ENCODE measurements around the gene COCH. TPM values are rescaled to one million over a fixed set of nuclear protein-coding genes. Genes with fewer than 3 reads are reported as not detected.

The COCH gene
- total RNA-seq, 1 experiment from 2014 or later, result 9.4 TPM

DNA sequence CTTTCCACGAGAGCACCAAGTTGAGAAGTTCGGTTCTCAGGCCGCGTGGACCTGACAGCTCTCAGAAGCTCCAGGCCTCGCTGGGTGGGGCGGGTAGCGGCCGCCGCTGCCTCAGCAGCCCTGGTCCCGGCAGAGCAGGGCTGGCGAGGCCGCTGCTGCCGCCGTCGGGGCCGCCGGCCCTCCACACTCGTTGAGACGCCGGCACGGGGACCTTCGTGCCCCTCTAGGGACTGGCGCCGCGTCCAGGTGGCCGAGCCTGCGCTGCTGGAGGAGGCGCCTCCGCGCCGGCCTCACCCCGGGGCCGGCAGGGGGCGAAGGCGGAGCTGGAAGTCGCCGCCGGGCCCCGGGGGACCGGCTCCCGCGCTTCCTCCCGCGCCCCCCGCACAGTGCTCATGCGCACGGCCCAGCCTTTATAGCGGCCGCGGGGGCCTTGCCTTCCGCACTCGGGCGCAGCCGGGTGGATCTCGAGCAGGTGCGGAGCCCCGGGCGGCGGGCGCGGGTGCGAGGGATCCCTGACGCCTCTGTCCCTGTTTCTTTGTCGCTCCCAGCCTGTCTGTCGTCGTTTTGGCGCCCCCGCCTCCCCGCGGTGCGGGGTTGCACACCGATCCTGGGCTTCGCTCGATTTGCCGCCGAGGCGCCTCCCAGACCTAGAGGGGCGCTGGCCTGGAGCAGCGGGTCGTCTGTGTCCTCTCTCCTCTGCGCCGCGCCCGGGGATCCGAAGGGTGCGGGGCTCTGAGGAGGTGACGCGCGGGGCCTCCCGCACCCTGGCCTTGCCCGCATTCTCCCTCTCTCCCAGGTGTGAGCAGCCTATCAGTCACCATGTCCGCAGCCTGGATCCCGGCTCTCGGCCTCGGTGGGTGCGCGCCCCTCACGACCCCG, at the start of gene COCH (continued):
- TF ChIP-seq SMAD3 (CRISPR knock-in tag; IDR thresholded peaks at IDR 0.05; ENCODE audit: borderline replicate concordance) (0 out of 2 replicates have a peak, but pooled peaks have one; percentile 29), ZBTB21 (CRISPR knock-in tag; IDR thresholded peaks at IDR 0.05; ENCODE audit: borderline replicate concordance) (peak; percentile 73; the same call in 1 of the 2 replicates), CREM (CRISPR knock-in tag; IDR thresholded peaks at IDR 0.05) (0 out of 2 replicates have a peak, but pooled peaks have one; percentile 16), RELA (CRISPR knock-in tag; IDR thresholded peaks at IDR 0.05; ENCODE audit: borderline replicate concordance) (0 out of 2 replicates have a peak, but pooled peaks have one; percentile 34), RORB (CRISPR knock-in tag; IDR thresholded peaks at IDR 0.05) (no peak), TP53 (CRISPR knock-in tag; IDR thresholded peaks at IDR 0.05) (0 out of 2 replicates have a peak, but pooled peaks have one; percentile 30), NFATC4 (CRISPR knock-in tag; IDR thresholded peaks at IDR 0.05) (no peak), ZNF423 (CRISPR knock-in tag; IDR thresholded peaks at IDR 0.05) (peak; percentile 55), NR3C1 (CRISPR knock-in tag; conservative IDR thresholded peaks at IDR 0.05; ENCODE audit: low read depth) (no peak), FOXP4 (CRISPR knock-in tag; IDR thresholded peaks at IDR 0.05) (no peak), FOXK1 (CRISPR knock-in tag; IDR thresholded peaks at IDR 0.05) (no peak)

- DNase-seq (ENCODE audit: low spot score), result no peak
- TF ChIP-seq FOXK1 (CRISPR knock-in tag; IDR thresholded peaks at IDR 0.05) (no peak), CREB1 (CRISPR knock-in tag; IDR thresholded peaks at IDR 0.05) (no peak), SP1 (CRISPR knock-in tag; conservative IDR thresholded peaks at IDR 0.05) (no peak), RELA (CRISPR knock-in tag; IDR thresholded peaks at IDR 0.05; ENCODE audit: borderline replicate concordance) (no peak), ATF6 (CRISPR knock-in tag; IDR thresholded peaks at IDR 0.05) (no peak)
- ATAC-seq, result no peak
- Mint-ChIP-seq H3K27ac (no peak overlapping the region), H3K27me3 (ENCODE audit: low read depth) (no peaks in the 10 kb centered on the region; the same call in 1 of the 2 replicates), H3K9me3 (peaks cover 33% of the 10 kb centered on the region), H3K36me3 (peaks cover 16% of the 10 kb centered on the region), H3K4me1 (no peaks in the 10 kb centered on the region), H3K4me3 (no peak overlapping the region)
- ChIA-PET CTCF (no interaction called here), POLR2A (interaction anchor here (0.5 kb wide), 1 partner anchor 206 kb away, joined by 3 read pairs; no protein-coding TSS in a partner anchor)
Measured at GRCh38 chr14:30826070-30826469, 48.3 kb upstream of the COCH start.

DNA sequence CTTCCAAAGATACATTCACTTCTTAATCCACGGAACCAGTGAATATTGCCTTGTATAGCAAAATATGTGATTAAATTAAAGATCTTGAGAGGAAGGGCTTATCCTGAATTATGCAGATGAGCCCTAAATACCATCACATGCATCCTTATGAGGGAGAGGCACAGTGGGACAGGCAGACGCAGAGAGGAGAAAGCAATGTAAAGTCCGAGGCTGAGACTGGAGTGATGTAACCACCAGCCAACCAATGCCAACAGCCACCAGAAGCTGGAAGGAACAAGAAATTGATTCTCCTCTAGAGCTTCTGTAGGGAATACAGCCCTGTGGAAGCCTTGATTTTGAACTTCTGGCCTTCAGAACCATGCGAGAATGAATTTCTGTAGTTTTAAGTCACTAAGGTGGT, 44.5 kb upstream of the COCH start:
- DNase-seq (ENCODE audit: low spot score) (no peak), ATAC-seq (no peak)
- Mint-ChIP-seq H3K36me3 (peaks cover 31% of the 10 kb centered on the region), H3K4me1 (no peaks in the 10 kb centered on the region), H3K27ac (no peak overlapping the region), H3K4me3 (no peak overlapping the region), H3K9me3 (peaks cover 48% of the 10 kb centered on the region), H3K27me3 (ENCODE audit: low read depth) (peaks cover 7% of the 10 kb centered on the region)
- TF ChIP-seq ZNF138 (CRISPR knock-in tag; conservative IDR thresholded peaks at IDR 0.05), result no peak
- POLR2A ChIA-PET, result no interaction called here
- CTCF ChIA-PET, result no interaction called here

DNA sequence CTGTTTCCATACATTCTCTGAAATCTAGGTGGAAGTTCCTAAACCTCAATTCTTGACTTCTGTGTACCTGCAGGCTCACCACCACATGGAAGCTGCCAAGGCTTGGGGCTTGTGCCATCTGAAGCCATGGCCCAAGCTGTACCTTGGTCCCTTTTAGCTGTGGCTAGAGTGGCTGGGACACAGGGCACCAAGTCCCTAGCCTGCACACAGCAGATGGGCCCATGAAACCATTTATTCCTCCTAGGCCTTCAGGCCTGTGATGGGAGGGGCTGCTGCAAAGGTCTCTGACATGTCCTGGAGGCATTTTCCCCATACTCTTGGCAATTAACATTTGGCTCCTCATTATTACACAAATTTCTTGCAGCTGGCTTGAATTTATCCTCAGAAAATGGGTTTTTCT, 40.0 kb upstream of the COCH start:
- H3K27me3 Mint-ChIP-seq (ENCODE audit: low read depth), result peaks cover 7% of the 10 kb centered on the region; the same call in 1 of the 2 replicates
- ChIA-PET POLR2A (no interaction called here), CTCF (no interaction called here)
- no peaks in the 10 kb centered on the region for H3K4me1 Mint-ChIP-seq
- DNase-seq (ENCODE audit: low spot score) (no peak), ATAC-seq (no peak)
- H3K36me3 Mint-ChIP-seq, result peaks cover 22% of the 10 kb centered on the region
- no peak overlapping the region for H3K4me3 Mint-ChIP-seq
- H3K27ac Mint-ChIP-seq, result no peak overlapping the region
- peaks cover 30% of the 10 kb centered on the region for H3K9me3 Mint-ChIP-seq
- TF ChIP-seq ATF1 (CRISPR knock-in tag; IDR thresholded peaks at IDR 0.05) (no peak), HMGXB4 (CRISPR knock-in tag; IDR thresholded peaks at IDR 0.05) (no peak), PREB (CRISPR knock-in tag; IDR thresholded peaks at IDR 0.05; ENCODE audit: borderline replicate concordance) (no peak), ZNF396 (CRISPR knock-in tag; IDR thresholded peaks at IDR 0.05; ENCODE audit: borderline replicate concordance) (no peak), FOXP1 (CRISPR knock-in tag; IDR thresholded peaks at IDR 0.05; ENCODE audit: borderline replicate concordance) (no peak)
- TF ChIP-seq, protein P1, sequence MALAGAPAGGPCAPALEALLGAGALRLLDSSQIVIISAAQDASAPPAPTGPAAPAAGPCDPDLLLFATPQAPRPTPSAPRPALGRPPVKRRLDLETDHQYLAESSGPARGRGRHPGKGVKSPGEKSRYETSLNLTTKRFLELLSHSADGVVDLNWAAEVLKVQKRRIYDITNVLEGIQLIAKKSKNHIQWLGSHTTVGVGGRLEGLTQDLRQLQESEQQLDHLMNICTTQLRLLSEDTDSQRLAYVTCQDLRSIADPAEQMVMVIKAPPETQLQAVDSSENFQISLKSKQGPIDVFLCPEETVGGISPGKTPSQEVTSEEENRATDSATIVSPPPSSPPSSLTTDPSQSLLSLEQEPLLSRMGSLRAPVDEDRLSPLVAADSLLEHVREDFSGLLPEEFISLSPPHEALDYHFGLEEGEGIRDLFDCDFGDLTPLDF (CRISPR knock-in tag; IDR thresholded peaks at IDR 0.05), result no peak

All from WTC11 (cell line).